B cell (primary cell): ENCODE measurements around the gene TIFAB. TPM values are rescaled to one million over a fixed set of nuclear protein-coding genes. Genes with fewer than 3 reads are reported as not detected.

Experiments
- ATAC-seq: fragments of 200-7000 bp; cut with Tn5 transposase; one replicate; pipeline ENCODE4 v1.10.0; 2021; ENCODE audit warnings: low read depth, mild to moderate bottlenecking, moderate number of reproducible peaks, moderate library complexity
- CTCF ChIA-PET: fragments of 350-600 bp; sonication (Branson Sonifier 250); formaldehyde crosslinking; loops from one replicate; lab custom pipeline; 2021; ENCODE audit warnings: antibody characterized with exemption, inconsistent platforms; lab: Charles Lee
- POLR2A ChIA-PET: fragments of 350-600 bp; sonication (Branson Sonifier 250); formaldehyde crosslinking; loops from one replicate; lab custom pipeline; 2021; ENCODE audit warnings: antibody characterized with exemption; lab: Charles Lee
- DNase-seq: peaks from one replicate; pipeline ENCODE4 v3.0.0; 2013
- H2AFZ ChIP-seq: 2 replicates; pipeline ENCODE4 v1.6.1; 2012; ENCODE audit warnings: mild to moderate bottlenecking, low read depth, low read length; ENCODE audit not compliant: insufficient read depth, poor library complexity, severe bottlenecking
- H3K27ac ChIP-seq, 2 donors: 1 replicate in 1 of 2; 2 replicates in 1 of 2; pipeline ENCODE4 v1.5.1; 2012 to 2013; ENCODE audit warnings: low read length in 2 of 2, mild to moderate bottlenecking in 2 of 2, moderate library complexity in 1 of 2
- H3K27me3 ChIP-seq, 4 experiments: fragments of 200-600 bp in 1 of 4; sonication (generic) in 1 of 4; replicated peaks in 1 of 4; 1 replicate in 2 of 4; 2 replicates in 2 of 4; pipeline versions ENCODE4 v1.6.1 to v1.7.0; 2013 to 2016; ENCODE audit warnings: low read length in 3 of 4, mild to moderate bottlenecking in 2 of 4, mixed read lengths in 1 of 4, moderate library complexity in 1 of 4; ENCODE audit not compliant: insufficient read depth in 4 of 4, control insufficient read depth in 3 of 4; ENCODE audit errors: control extremely low read depth in 1 of 4
- H3K36me3 ChIP-seq, 2 experiments: replicated peaks in 1 of 2; 1 replicate in 1 of 2; 2 replicates in 1 of 2; pipeline versions ENCODE4 v1.6.1 to v1.7.1; 2013; ENCODE audit warnings: low read length in 1 of 2; ENCODE audit not compliant: insufficient read depth in 2 of 2, control insufficient read depth in 1 of 2; ENCODE audit errors: control extremely low read depth in 1 of 2, extremely low read depth in 1 of 2
- H3K4me1 ChIP-seq, 2 donors: fragments of 200-600 bp in 1 of 2; sonication (generic) in 1 of 2; 1 replicate in 1 of 2; 2 replicates in 1 of 2; pipeline versions ENCODE4 v1.5.1 to v1.6.1; 2013 to 2017; ENCODE audit warnings: low read length in 2 of 2; ENCODE audit not compliant: control insufficient read depth in 2 of 2, insufficient read depth in 2 of 2
- H3K4me2 ChIP-seq: replicated peaks from 2 replicates; pipeline ENCODE3; 2012; ENCODE audit warnings: mild to moderate bottlenecking, low read depth, low read length; ENCODE audit not compliant: poor library complexity, severe bottlenecking
- H3K4me3 ChIP-seq, 5 experiments: fragments of 200-600 bp in 1 of 5; sonication (generic) in 1 of 5; 1 replicate in 3 of 5; 2 replicates in 2 of 5; pipeline versions ENCODE4 v1.5.1 to v1.7.0; 2011 to 2016; ENCODE audit warnings: low read length in 4 of 5, mild to moderate bottlenecking in 4 of 5, low read depth in 2 of 5, control low read depth in 1 of 5, moderate library complexity in 1 of 5; ENCODE audit not compliant: insufficient read depth in 1 of 5; ENCODE audit errors: control extremely low read depth in 1 of 5, extremely low read depth in 1 of 5
- H3K79me2 ChIP-seq: fragments of 200-600 bp; sonication (generic); one replicate; pipeline ENCODE4 v1.6.0; 2016; ENCODE audit warnings: low read length; ENCODE audit not compliant: control insufficient read depth, insufficient read depth
- H3K9ac ChIP-seq: fragments of 200-600 bp; sonication (generic); 2 replicates; pipeline ENCODE4 v1.6.1; 2017; ENCODE audit warnings: mild to moderate bottlenecking, low read length, moderate library complexity
- H3K9me3 ChIP-seq, 3 donors: one replicate each; pipeline versions ENCODE4 v1.6.1 to v1.7.1; 2013; ENCODE audit warnings: low read length in 2 of 3; ENCODE audit not compliant: control insufficient read depth in 2 of 3, insufficient read depth in 1 of 3; ENCODE audit errors: control extremely low read depth in 1 of 3
- H4K20me1 ChIP-seq: 2 replicates; pipeline ENCODE4 v1.6.0; 2012; ENCODE audit warnings: mild to moderate bottlenecking, low read length; ENCODE audit not compliant: insufficient read depth, control insufficient read depth, poor library complexity, severe bottlenecking
- H3K27ac Mint-ChIP-seq: one replicate; pipeline ENCODE4 v1.8.0; 2021; ENCODE audit warnings: mixed read lengths
- H3K27me3 Mint-ChIP-seq: one replicate; pipeline ENCODE4 v1.8.0; 2021; ENCODE audit warnings: mixed read lengths
- H3K4me1 Mint-ChIP-seq: one replicate; pipeline ENCODE4 v1.8.0; 2021; ENCODE audit warnings: mixed read lengths
- H3K4me3 Mint-ChIP-seq: one replicate; pipeline ENCODE4 v1.8.0; 2021; ENCODE audit warnings: mixed read lengths
- H3K9me3 Mint-ChIP-seq: one replicate; pipeline ENCODE4 v1.8.0; 2022; ENCODE audit warnings: mixed read lengths; ENCODE audit not compliant: insufficient read depth
- CTCF ChIP-seq: fragments of 200-600 bp; IDR thresholded peaks from one replicate; pipeline ENCODE4 v1.8.0; 2022; ENCODE audit warnings: antibody characterized with exemption, mild to moderate bottlenecking
- EZH2 ChIP-seq: IDR thresholded peaks from 2 replicates; pipeline ENCODE4 v1.6.1; 2012; ENCODE audit warnings: borderline replicate concordance, low read depth, mild to moderate bottlenecking, moderate library complexity, low read length; ENCODE audit not compliant: insufficient read depth, poor library complexity, severe bottlenecking
- WGBS: methylation state at CpG from one replicate; pipeline ENCODE4 v1.1.5; 2013; ENCODE audit warnings: missing lambda C conversion rate; ENCODE audit not compliant: insufficient coverage; 5-methylcytosine and 5-hydroxymethylcytosine counted together
- intact Hi-C: fragments of 100-400 bp; cut with micrococcal nuclease; formaldehyde crosslinking; loops from one replicate; pipeline ENCODE4 v1.10.0; 2022
- polyA minus RNA-seq: library from RNA; depleted of rRNA, polyadenylated mRNA; stranded (reverse); fragments of >200 nt; gene quantifications from 2 replicates; pipeline ENCODE4 v1.2.3, GENCODE V29; 2012
- polyA plus RNA-seq: library from polyadenylated mRNA; depleted of rRNA; stranded (reverse); fragments of >200 nt; gene quantifications from 2 replicates; pipeline ENCODE4 v1.2.3, GENCODE V29; 2012
- total RNA-seq, 2 donors: library from RNA; stranded (reverse); fragments of 120-200 nt in 1 of 2; gene quantifications; 1 replicate in 1 of 2; 2 replicates in 1 of 2; pipeline versions ENCODE4 v1.2.3 to v1.2.4, GENCODE V29; 2013 to 2022

TIFAB gene
- total RNA-seq (not detected in 2 replicates), polyA plus RNA-seq (0.03 TPM in 1 of 2 replicates, not detected in the other), polyA minus RNA-seq (0.14 TPM in 1 of 2 replicates, not detected in the other)
- 0.05 TPM for total RNA-seq (2013)

GRCh38 chr5:135452321-135453030 lies at the start of gene TIFAB:
TIFAB (minus strand) TSS chr5:135452351; CDS start chr5:135449939, 2,412 bp downstream.
- H3K4me2 ChIP-seq = no peak within 1 kb of the TSS

More at GRCh38 chr5:135452321-135453030, at the start of gene TIFAB:
- Histone ChIP-seq H3K4me3 (no peak within 1 kb of the TSS), H3K27ac (no peak within 1 kb of the TSS), H3K9me3 (peaks cover 0 to 9% (median 0%) of the 10 kb centered on the region in 3 donors), H3K9ac (no peak within 1 kb of the TSS), H4K20me1 (no peaks in the 10 kb centered on the region), H3K79me2 (no peaks in the 10 kb centered on the region), H3K27me3 (peaks cover 0 to 4% (median 1%) of the 10 kb centered on the region in 4 experiments), H3K36me3 (no peaks in the 10 kb centered on the region), H2AFZ (no peak within 1 kb of the TSS), H3K4me1 (no peaks in the 10 kb centered on the region)
- no peak for DNase-seq
- H3K4me3 Mint-ChIP-seq = no peak within 1 kb of the TSS
- peaks cover 28% of the 10 kb centered on the region for H3K27me3 Mint-ChIP-seq
- WGBS = 69% methylated on average over 7 of the region's 10 CpGs
- no peak for ATAC-seq
- CTCF ChIA-PET = interaction anchor here (0.9 kb wide), 1 partner anchor 10 kb away, joined by 3 read pairs; no protein-coding TSS in a partner anchor
- H3K4me1 Mint-ChIP-seq = peaks cover 2% of the 10 kb centered on the region
- TF ChIP-seq EZH2 (no peak), CTCF (no peak)
- H3K9me3 Mint-ChIP-seq = no peaks in the 10 kb centered on the region
- no peak within 1 kb of the TSS for H3K27ac Mint-ChIP-seq
- POLR2A ChIA-PET = no interaction called here
- intact Hi-C loops = no loop called here
